ENCODE measurements around the gene GH2.
"Not testable (repeated sequence)": the region's sequence is repeated elsewhere in the genome, so short reads cannot be mapped to it uniquely, and the experiment has no call there.

Gene GH2

GRCh38 chr17:63892316-63893037, 10.7 kb upstream of the GH2 start:
- DNase-seq (ENCODE audit: extremely low spot score); POLR2A ChIA-PET: not testable (repeated sequence)
- CTCF ChIA-PET: interaction anchor here (1.0 to 2.3 kb wide), 4 partner anchors 26 to 64 kb away, joined by 3 to 5 read pairs (median 3); no protein-coding TSS in a partner anchor
- TF ChIP-seq CTCF (IDR thresholded peaks at IDR 0.05; ENCODE audit: control extremely low read depth, extremely low read depth, low read depth, missing control alignments): peak; percentile 12

GRCh38 chr17:63889026-63889848, 7.5 kb upstream of the GH2 start:
- DNase-seq (ENCODE audit: extremely low spot score); POLR2A ChIA-PET: not testable (repeated sequence)
- TF ChIP-seq CTCF (IDR thresholded peaks at IDR 0.05; ENCODE audit: control extremely low read depth, extremely low read depth, low read depth, missing control alignments): peak; percentile 42
- CTCF ChIA-PET: interaction anchor here (0.8 to 3.1 kb wide), 24 partner anchors 9 to 242 kb away, joined by 3 to 17 read pairs (median 4); partner anchors contain the start of genes CD79B, CSHL1, GH1 and GH2

GRCh38 chr17:63885119-63885518, 3.4 kb upstream of the GH2 start:
- CTCF ChIA-PET: interaction anchor here (1.6 kb wide), 1 partner anchor 19 kb away, joined by 4 read pairs; no protein-coding TSS in a partner anchor

GRCh38 chr17:63882626-63883126, 932 bp upstream of the GH2 start:
- CTCF ChIA-PET: interaction anchor here (1.1 to 2.0 kb wide), 6 partner anchors 11 to 146 kb away, joined by 3 to 6 read pairs (median 4); no protein-coding TSS in a partner anchor
- POLR2A ChIA-PET; DNase-seq (ENCODE audit: extremely low spot score): not testable (repeated sequence)

More at GRCh38 chr17:63885119-63885518, 3.4 kb upstream of the GH2 start:
- POLR2A ChIA-PET; DNase-seq (ENCODE audit: extremely low spot score): not testable (repeated sequence)

- POLR2A ChIA-PET; DNase-seq (ENCODE audit: extremely low spot score): not testable (repeated sequence)
- CTCF ChIA-PET: interaction anchor here (0.7 to 3.8 kb wide), 9 partner anchors 8 to 95 kb away, joined by 3 to 17 read pairs (median 6); no protein-coding TSS in a partner anchor
Observed at GRCh38 chr17:63881337-63881736, 407 bp downstream of the GH2 start.

GRCh38 chr17:63880706-63881105, 1.0 kb downstream of the GH2 start:
- ChIA-PET POLR2A (no interaction called here), CTCF (interaction anchor here (0.7 to 3.8 kb wide), 5 partner anchors 9 to 66 kb away, joined by 3 to 17 read pairs (median 9); no protein-coding TSS in a partner anchor)
- DNase-seq (ENCODE audit: extremely low spot score): no peak
- no peak for TF ChIP-seq CTCF (IDR thresholded peaks at IDR 0.05; ENCODE audit: control extremely low read depth, extremely low read depth, low read depth, missing control alignments)

- POLR2A ChIA-PET; DNase-seq (ENCODE audit: extremely low spot score): not testable (repeated sequence)
- CTCF ChIA-PET: interaction anchor here (1.2 to 3.8 kb wide), 6 partner anchors 9 to 68 kb away, joined by 3 to 17 read pairs (median 6); no protein-coding TSS in a partner anchor
Observed at GRCh38 chr17:63878413-63878812, 3.3 kb downstream of the GH2 start.

GRCh38 chr17:63874693-63875092, 7.1 kb downstream of the GH2 start:
- DNase-seq (ENCODE audit: extremely low spot score); POLR2A ChIA-PET: not testable (repeated sequence)
- CTCF ChIA-PET: interaction anchor here (0.6 to 1.1 kb wide), 3 partner anchors 9 to 17 kb away, joined by 3 to 6 read pairs (median 3); no protein-coding TSS in a partner anchor

- DNase-seq (ENCODE audit: extremely low spot score); POLR2A ChIA-PET: not testable (repeated sequence)
- CTCF ChIA-PET: interaction anchor here (0.6 to 1.1 kb wide), 4 partner anchors 9 to 26 kb away, joined by 3 to 6 read pairs (median 3); no protein-coding TSS in a partner anchor
Observed at GRCh38 chr17:63874061-63874626, 7.6 kb downstream of the GH2 start.

- CTCF ChIA-PET: interaction anchor here (0.7 to 1.1 kb wide), 2 partner anchors 15 to 25 kb away, joined by 3 to 6 read pairs; no protein-coding TSS in a partner anchor
- DNase-seq (ENCODE audit: extremely low spot score); POLR2A ChIA-PET: not testable (repeated sequence)
Observed at GRCh38 chr17:63873577-63873976, 8.2 kb downstream of the GH2 start, which contains the start of gene CSH2. Gene CSH2, minus strand, starts transcription at chr17:63873677. Its CDS starts 63 bp downstream, at chr17:63873614.

GRCh38 chr17:63871646-63872365, 9.9 kb downstream of the GH2 start:
- POLR2A ChIA-PET; DNase-seq (ENCODE audit: extremely low spot score): not testable (repeated sequence)
- CTCF ChIA-PET: interaction anchor here (2.9 kb wide), 1 partner anchor 9 kb away, joined by 9 read pairs; the partner anchor contains the start of gene GH2

GRCh38 chr17:63870292-63870665, 11.5 kb downstream of the GH2 start:
- DNase-seq (ENCODE audit: extremely low spot score); POLR2A ChIA-PET: not testable (repeated sequence)
- CTCF ChIA-PET: interaction anchor here (1.0 to 2.9 kb wide), 3 partner anchors 8 to 11 kb away, joined by 3 to 9 read pairs (median 8); partner anchors contain the start of gene GH2
